Activated CD8-positive, alpha-beta memory T cell treated with anti-CD3 and anti-CD28 coated beads for 24 hours (primary cell): Measurements from ENCODE around the gene SLC4A4.

Experiments used
- DNase-seq: peaks from one replicate; pipeline ENCODE4 v3.0.0-alpha.2; 2020

Gene SLC4A4

GRCh38 chr4:71474731-71475130 is 135.9 kb downstream of the SLC4A4 start:
- no peak for DNase-seq

GRCh38 chr4:71476240-71476639 is 137.4 kb downstream of the SLC4A4 start:
- DNase-seq: no peak

GRCh38 chr4:71486550-71487343 is 147.9 kb downstream of the SLC4A4 start:
- DNase-seq: no peak

GRCh38 chr4:71487344-71487920 is 148.6 kb downstream of the SLC4A4 start:
- no peak for DNase-seq

- no peak for DNase-seq
Measured at GRCh38 chr4:71494539-71494938, 155.7 kb downstream of the SLC4A4 start.

GRCh38 chr4:71495454-71495853 is 156.6 kb downstream of the SLC4A4 start:
- DNase-seq: no peak

GRCh38 chr4:71497078-71497477 is 158.3 kb downstream of the SLC4A4 start:
- no peak for DNase-seq

- no peak for DNase-seq
Measured at GRCh38 chr4:71498002-71498401, 159.2 kb downstream of the SLC4A4 start.

GRCh38 chr4:71498625-71499024 is 159.8 kb downstream of the SLC4A4 start:
- DNase-seq: no peak

- no peak for DNase-seq
Measured at GRCh38 chr4:71501992-71502391, 163.2 kb downstream of the SLC4A4 start.

GRCh38 chr4:71518283-71518989 is 179.6 kb downstream of the SLC4A4 start:
- no peak for DNase-seq

- DNase-seq: no peak
Measured at GRCh38 chr4:71520308-71520707, 181.5 kb downstream of the SLC4A4 start.

GRCh38 chr4:71520850-71521249 is 182.0 kb downstream of the SLC4A4 start:
- no peak for DNase-seq

GRCh38 chr4:71524756-71525155 is 185.9 kb downstream of the SLC4A4 start:
- DNase-seq: no peak

- DNase-seq: no peak
Measured at GRCh38 chr4:71526637-71527406, 188.0 kb downstream of the SLC4A4 start.

- DNase-seq: no peak
Measured at GRCh38 chr4:71532407-71532806, 193.6 kb downstream of the SLC4A4 start.

- DNase-seq: no peak
Measured at GRCh38 chr4:71533121-71533520, 194.3 kb downstream of the SLC4A4 start.

- DNase-seq: no peak
Measured at GRCh38 chr4:71537551-71538065, 198.8 kb downstream of the SLC4A4 start.

GRCh38 chr4:71538528-71538927 is 199.7 kb downstream of the SLC4A4 start:
- no peak for DNase-seq

- no peak for DNase-seq
Measured at GRCh38 chr4:71540749-71541269, 202.0 kb downstream of the SLC4A4 start.

- no peak for DNase-seq
Measured at GRCh38 chr4:71541541-71541940, 202.7 kb downstream of the SLC4A4 start.

GRCh38 chr4:71545168-71545567 is 206.3 kb downstream of the SLC4A4 start:
- no peak for DNase-seq
